ENCODE measurements around the gene KCNAB1. TPM values are rescaled to one million over a fixed set of nuclear protein-coding genes. Genes with fewer than 3 reads are reported as not detected.

Gene KCNAB1
- total RNA-seq, 1 experiment from 2014 or later, result not detected

GRCh38 chr3:156472150-156472549, 351.8 kb downstream of the KCNAB1 start:
- no peaks in the 10 kb centered on the region for H3K9me2 ChIP-seq (replicated peaks; ENCODE audit: low read length)
- H4K20me1 ChIP-seq (ENCODE audit: low read length), result no peaks in the 10 kb centered on the region
- ChIA-PET CTCF (interaction anchor here (0.5 to 1.6 kb wide), 3 partner anchors 35 to 665 kb away, joined by 4 to 7 read pairs (median 4); no protein-coding TSS in a partner anchor), POLR2A (ENCODE audit: unreplicated experiment) (no interaction called here)
- no peak overlapping the region for H3K9ac ChIP-seq (ENCODE audit: low read length)
- no peak overlapping the region for H3K27ac ChIP-seq (ENCODE audit: low read length)
- BruUV-seq (replicated peaks), result no TSS peak
- H3K4me3 ChIP-seq (ENCODE audit: low read length), result no peak overlapping the region
- intact Hi-C loops (cut with micrococcal nuclease), result loop anchor here (1.0 kb wide), 1 partner anchor 37 kb away; no protein-coding TSS in a partner anchor
- H3K27me3 ChIP-seq (ENCODE audit: low read length), result peaks cover 27% of the 10 kb centered on the region
- H3K4me2 ChIP-seq (ENCODE audit: low read length), result no peak overlapping the region
- H3K4me1 ChIP-seq (ENCODE audit: insufficient read depth, low read length), result no peaks in the 10 kb centered on the region
- no peaks in the 10 kb centered on the region for H3K9me3 ChIP-seq (ENCODE audit: low read length)
- DNase-seq (peak; percentile 11), ATAC-seq (peak; percentile 56; the same call in 1 of the 2 replicates)
- no peaks in the 10 kb centered on the region for H3K36me3 ChIP-seq (ENCODE audit: low read depth, low read length)
- H3F3A ChIP-seq (ENCODE audit: low read length, unreplicated experiment), result no peaks in the 10 kb centered on the region
- no peak for TF ChIP-seq EZH2phosphoT487 (IDR thresholded peaks at IDR 0.05; ENCODE audit: borderline replicate concordance, low read length)
- TF ChIP-seq CTCF (conservative IDR thresholded peaks at IDR 0.05; ENCODE audit: low read depth, low read length), result peak; percentile 42
- H2AFZ ChIP-seq (ENCODE audit: low read length), result no peak overlapping the region
- no peaks in the 10 kb centered on the region for H3K79me2 ChIP-seq (ENCODE audit: low read length)

- no peaks in the 10 kb centered on the region for H3K9me3 ChIP-seq (ENCODE audit: low read length)
- no peak overlapping the region for H3K4me3 ChIP-seq (ENCODE audit: low read length)
- no peaks in the 10 kb centered on the region for H4K20me1 ChIP-seq (ENCODE audit: low read length)
- no peak for DNase-seq
- no peak overlapping the region for H3K27ac ChIP-seq (ENCODE audit: low read length)
- no peaks in the 10 kb centered on the region for H3K4me1 ChIP-seq (ENCODE audit: insufficient read depth, low read length)
- no peaks in the 10 kb centered on the region for H3K79me2 ChIP-seq (ENCODE audit: low read length)
- ATAC-seq, result no peak
- H3K9ac ChIP-seq (ENCODE audit: low read length), result no peak overlapping the region
- no peak for TF ChIP-seq CTCF (conservative IDR thresholded peaks at IDR 0.05; ENCODE audit: low read depth, low read length)
- TF ChIP-seq EZH2 (IDR thresholded peaks at IDR 0.05; ENCODE audit: low read length, unreplicated experiment), result no peak
- no peak for TF ChIP-seq EZH2phosphoT487 (IDR thresholded peaks at IDR 0.05; ENCODE audit: borderline replicate concordance, low read length)
- ChIA-PET CTCF (interaction anchor here (0.9 to 1.6 kb wide), 2 partner anchors 37 to 664 kb away, joined by 4 to 7 read pairs; no protein-coding TSS in a partner anchor), POLR2A (ENCODE audit: unreplicated experiment) (no interaction called here)
- no peaks in the 10 kb centered on the region for H3F3A ChIP-seq (ENCODE audit: low read length, unreplicated experiment)
- intact Hi-C loops (cut with micrococcal nuclease), result loop anchor here (1.0 kb wide), 1 partner anchor 37 kb away; no protein-coding TSS in a partner anchor
- H3K9me2 ChIP-seq (replicated peaks; ENCODE audit: low read length), result no peaks in the 10 kb centered on the region
- H3K36me3 ChIP-seq (ENCODE audit: low read depth, low read length), result no peaks in the 10 kb centered on the region
- BruUV-seq (replicated peaks), result no TSS peak
- no peak overlapping the region for H2AFZ ChIP-seq (ENCODE audit: low read length)
- H3K27me3 ChIP-seq (ENCODE audit: low read length), result peaks cover 32% of the 10 kb centered on the region
- no peak overlapping the region for H3K4me2 ChIP-seq (ENCODE audit: low read length)
Measured at GRCh38 chr3:156472684-156473083, 352.3 kb downstream of the KCNAB1 start.

- Histone ChIP-seq H3K4me3 (ENCODE audit: low read length) (no peak overlapping the region), H3K79me2 (ENCODE audit: low read length) (no peaks in the 10 kb centered on the region), H3K4me2 (ENCODE audit: low read length) (no peak overlapping the region), H3K27me3 (ENCODE audit: low read length) (peaks cover 27% of the 10 kb centered on the region), H4K20me1 (ENCODE audit: low read length) (no peaks in the 10 kb centered on the region), H3K36me3 (ENCODE audit: low read depth, low read length) (no peaks in the 10 kb centered on the region), H2AFZ (ENCODE audit: low read length) (no peak overlapping the region), H3K9me2 (replicated peaks; ENCODE audit: low read length) (no peaks in the 10 kb centered on the region), H3K9me3 (ENCODE audit: low read length) (no peaks in the 10 kb centered on the region), H3K4me1 (ENCODE audit: insufficient read depth, low read length) (no peaks in the 10 kb centered on the region), H3F3A (ENCODE audit: low read length, unreplicated experiment) (no peaks in the 10 kb centered on the region), H3K27ac (ENCODE audit: low read length) (no peak overlapping the region), H3K9ac (ENCODE audit: low read length) (no peak overlapping the region)
- no peak for ATAC-seq
- BruUV-seq (replicated peaks), result no TSS peak
- intact Hi-C loops (cut with micrococcal nuclease), result no loop called here
- POLR2A ChIA-PET (ENCODE audit: unreplicated experiment), result no interaction called here
- no peak for DNase-seq
- CTCF ChIA-PET, result interaction anchor here (1.6 kb wide), 2 partner anchors 36 to 37 kb away, joined by 4 to 7 read pairs; no protein-coding TSS in a partner anchor
- TF ChIP-seq EZH2phosphoT487 (IDR thresholded peaks at IDR 0.05; ENCODE audit: borderline replicate concordance, low read length) (no peak), EZH2 (IDR thresholded peaks at IDR 0.05; ENCODE audit: low read length, unreplicated experiment) (no peak), CTCF (conservative IDR thresholded peaks at IDR 0.05; ENCODE audit: low read depth, low read length) (no peak)
Measured at GRCh38 chr3:156473341-156473740, 353.0 kb downstream of the KCNAB1 start.

Measured in PC-3 (cell line).